HG03520 (cell line): ENCODE measurements around the gene TAOK2.
"Not testable (repeated sequence)": the region's sequence is repeated elsewhere in the genome, so short reads cannot be mapped to it uniquely, and the experiment has no call there.

ENCODE experiments used
- ATAC-seq: cut with Tn5 transposase; IDR thresholded peaks from one replicate; pipeline ENCODE4 v1.9.1; 2021; ENCODE audit warnings: mild to moderate bottlenecking, moderate library complexity; ENCODE audit not compliant: unreplicated experiment

TAOK2 gene

DNA sequence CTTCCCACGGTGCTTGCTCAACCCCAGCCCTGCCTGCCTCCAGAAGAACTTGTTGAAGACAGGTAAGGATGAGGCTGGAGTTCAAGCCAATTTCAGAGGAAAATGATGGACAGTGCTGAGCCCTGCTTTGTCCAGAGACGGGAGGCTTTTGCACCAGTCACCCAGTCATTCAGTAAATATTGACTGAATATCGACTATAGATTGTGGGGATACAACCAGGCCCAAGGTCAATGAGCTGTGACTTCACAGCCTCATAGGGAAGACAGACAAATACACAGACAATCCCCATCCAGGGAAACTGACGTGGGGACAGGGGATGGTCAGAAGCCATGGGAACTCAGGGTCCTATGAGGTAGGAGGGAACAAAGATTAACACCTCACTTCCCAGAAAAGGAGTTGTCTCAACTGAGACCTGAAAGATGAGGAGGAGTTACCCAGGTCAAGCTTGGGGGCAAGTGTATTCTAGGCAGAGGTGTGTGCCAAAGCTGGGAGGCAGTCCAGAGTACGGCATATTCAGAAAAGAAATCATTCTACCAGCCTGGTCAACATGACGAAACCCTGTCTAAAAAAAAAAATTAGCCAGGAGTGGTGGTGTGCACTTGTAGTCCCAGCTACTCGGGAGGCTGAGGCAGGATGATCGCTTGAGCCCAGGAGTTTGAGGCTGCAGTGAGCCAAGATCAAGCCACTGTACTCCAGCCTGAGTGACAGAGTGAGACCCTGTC is 43.0 kb downstream of the TAOK2 start:
- no peak for ATAC-seq

DNA sequence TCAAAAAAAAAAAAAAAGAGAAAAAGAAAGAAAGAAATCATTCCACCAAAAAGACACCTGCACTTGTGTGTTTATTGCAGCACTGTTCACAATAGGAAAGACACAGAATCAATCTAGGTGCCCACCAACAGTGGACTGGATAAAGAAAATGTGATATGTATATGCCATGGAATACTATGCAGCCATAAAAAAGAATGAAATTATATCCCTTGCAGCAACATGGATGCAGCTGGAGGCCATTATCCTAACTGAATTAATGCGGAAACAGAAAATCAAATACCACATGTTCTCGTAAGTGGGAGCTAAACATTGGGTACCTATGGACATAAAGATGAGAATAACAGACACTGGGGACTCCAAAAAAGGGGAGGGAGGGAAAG is 43.6 kb downstream of the TAOK2 start:
- no peak for ATAC-seq

DNA sequence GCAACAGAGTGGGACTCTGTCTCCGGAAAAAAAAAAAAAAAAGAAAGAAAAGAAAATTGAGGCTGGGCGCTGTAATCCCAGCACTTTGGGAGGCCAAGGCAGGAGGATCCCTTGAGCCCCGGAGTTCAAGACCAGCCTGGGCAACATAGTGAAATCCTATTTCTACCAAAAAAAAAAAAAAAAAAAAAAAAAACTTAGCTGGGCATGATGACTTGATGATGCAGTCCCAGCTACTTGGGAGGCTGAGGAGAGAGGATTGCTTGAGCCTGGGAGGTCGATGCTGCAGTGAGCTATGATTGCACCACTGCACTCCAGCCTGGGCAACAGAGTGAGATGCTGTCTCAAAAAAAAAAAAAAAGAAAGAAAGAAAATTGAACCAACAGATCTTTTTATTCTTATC is 44.3 kb downstream of the TAOK2 start:
- ATAC-seq, result not testable (repeated sequence)

DNA sequence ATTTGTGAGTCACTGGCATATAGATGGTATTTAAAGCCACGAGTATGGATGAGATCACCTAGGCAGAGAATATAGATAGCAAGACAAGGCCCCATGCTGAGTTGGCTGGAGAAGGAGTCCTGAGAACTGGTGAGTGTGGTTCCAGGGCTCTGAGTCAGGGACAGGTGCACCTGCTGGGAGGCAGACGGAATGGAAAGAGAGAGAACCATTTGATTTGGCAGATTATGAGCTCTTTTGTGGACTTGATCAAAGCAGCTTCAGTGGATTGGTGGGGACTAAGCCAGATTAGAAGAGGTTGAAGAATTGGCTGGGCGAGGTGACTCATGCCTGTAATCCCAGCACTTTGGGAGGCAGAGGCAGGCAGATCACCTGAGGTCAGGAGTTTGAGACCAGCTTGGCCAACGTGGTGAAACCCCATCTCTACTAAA is 45.1 kb downstream of the TAOK2 start:
- ATAC-seq, result no peak

DNA sequence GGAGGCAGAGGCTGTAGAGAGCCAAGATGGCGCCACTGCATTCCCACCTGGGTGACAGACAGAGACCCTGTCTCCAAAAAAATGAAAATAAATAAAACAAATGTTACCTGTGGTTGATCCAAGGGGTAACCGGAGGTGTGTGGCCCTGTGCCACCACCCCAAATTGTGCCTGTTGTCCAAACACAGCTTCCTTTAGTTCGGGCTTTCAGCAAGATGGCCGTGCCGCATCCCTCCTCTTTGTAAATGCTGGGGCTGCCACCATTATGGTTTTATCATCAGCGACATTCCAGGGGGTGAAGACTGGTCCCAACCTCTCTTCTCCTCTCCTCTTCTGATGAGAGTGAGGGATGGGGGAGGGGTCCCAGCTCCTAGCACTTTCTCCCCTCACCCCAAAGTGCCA is 49.2 kb downstream of the TAOK2 start, which contains the start of gene C16orf92:
Gene C16orf92, plus strand, starts transcription at position 312 of the 400 bp plus-strand sequence. CDS start 143 bp downstream, outside the sequence.
- no peak for ATAC-seq

DNA sequence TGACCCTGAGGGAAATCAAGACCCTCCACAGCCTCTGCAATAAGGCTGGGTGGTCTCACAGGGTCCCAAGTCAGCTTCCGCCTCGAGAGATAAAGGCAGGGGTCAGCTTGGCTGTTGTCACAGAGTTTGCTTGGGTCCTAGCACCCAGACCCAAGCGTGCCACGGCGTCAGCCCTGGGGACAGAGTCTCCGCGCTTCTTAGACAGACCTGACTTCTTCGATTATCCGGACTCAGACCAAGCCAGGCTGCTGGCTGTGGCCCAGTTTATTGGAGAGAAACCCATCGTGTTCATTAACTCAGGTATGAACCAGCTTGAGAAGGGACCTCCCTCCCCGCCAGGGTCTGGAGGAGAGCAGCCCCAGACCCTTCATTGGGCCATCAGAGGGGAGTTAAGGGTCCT is 49.9 kb downstream of the TAOK2 start:
- no peak for ATAC-seq

DNA sequence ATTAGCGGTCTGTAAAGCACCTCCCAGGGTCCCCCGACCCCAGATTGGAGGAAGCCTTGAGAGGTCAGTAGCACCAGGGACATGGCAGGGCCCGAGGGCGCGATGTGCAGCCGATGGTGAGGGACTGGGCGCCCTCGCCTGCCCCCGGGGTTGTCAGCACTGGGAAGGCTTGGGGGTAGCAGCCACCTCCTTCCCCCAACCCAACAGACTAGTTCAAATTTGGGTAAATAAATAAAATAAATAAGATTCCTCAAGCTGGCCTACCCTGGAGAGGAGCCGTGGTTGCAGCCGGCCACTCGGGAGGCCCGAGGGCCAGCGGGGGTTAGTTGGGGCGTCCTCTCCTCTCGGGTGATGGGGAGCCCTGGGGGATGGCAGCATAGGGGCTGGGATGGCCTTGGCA is 50.8 kb downstream of the TAOK2 start:
- ATAC-seq, result no peak

DNA sequence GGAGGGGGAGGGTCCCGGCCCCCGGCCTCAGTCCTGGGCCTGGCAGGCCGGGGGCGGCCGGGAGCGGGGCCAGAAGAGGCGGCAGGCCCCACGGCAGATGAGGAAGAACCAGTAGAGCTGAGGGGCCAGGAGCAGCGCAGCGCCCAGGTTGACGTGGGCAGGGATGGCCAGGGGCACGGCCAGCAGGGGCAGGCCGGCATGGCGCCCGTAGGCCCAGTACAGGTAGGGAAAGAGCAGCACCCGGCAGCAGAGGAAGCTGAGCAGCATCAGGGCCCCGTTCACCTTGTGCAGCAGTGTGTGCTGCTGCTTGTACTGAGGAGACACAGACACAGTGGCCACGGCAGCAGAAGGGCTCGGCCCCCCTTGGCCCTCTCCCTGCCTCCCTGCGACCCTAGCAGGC is 51.5 kb downstream of the TAOK2 start:
- ATAC-seq, result no peak

DNA sequence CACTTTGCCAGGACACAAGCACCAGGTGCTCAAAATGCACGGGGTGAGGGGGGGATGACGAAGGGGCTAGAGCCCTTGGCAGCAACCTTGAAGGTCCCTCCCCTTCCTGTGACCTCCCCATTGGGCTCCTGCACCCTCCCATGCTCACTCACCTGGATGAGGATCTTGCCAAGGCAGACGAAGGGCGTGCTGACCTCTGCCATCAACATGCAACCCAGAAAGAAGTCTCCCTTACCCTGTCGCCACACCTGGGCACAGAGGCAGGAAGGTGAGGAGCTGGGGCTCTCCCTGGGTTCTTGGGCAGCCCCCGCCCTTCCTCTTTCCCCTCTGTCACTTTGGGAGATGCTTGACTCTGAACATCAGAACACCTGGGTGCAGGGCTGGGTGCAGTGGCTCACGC is 51.9 kb downstream of the TAOK2 start:
- ATAC-seq, result no peak

DNA sequence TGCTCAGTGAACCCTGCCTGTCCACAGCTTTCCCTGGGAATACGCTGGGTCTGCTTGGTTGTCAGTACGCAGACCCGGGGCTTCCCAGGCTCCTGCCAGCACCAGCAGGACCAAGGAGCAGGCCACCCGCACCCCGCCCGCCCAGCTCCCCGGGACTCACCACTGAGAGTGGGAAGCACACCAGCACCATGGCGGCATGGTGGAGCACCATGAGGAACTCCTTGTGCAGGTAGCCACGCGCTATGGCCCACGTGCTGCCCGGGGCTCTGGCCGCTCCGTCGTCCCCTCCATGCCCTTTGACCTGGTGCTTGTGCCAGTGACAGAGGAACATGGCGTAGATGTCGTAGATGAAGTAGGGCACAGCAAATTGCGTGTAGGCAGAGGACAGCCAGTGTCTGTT is 52.8 kb downstream of the TAOK2 start:
- no peak for ATAC-seq

DNA sequence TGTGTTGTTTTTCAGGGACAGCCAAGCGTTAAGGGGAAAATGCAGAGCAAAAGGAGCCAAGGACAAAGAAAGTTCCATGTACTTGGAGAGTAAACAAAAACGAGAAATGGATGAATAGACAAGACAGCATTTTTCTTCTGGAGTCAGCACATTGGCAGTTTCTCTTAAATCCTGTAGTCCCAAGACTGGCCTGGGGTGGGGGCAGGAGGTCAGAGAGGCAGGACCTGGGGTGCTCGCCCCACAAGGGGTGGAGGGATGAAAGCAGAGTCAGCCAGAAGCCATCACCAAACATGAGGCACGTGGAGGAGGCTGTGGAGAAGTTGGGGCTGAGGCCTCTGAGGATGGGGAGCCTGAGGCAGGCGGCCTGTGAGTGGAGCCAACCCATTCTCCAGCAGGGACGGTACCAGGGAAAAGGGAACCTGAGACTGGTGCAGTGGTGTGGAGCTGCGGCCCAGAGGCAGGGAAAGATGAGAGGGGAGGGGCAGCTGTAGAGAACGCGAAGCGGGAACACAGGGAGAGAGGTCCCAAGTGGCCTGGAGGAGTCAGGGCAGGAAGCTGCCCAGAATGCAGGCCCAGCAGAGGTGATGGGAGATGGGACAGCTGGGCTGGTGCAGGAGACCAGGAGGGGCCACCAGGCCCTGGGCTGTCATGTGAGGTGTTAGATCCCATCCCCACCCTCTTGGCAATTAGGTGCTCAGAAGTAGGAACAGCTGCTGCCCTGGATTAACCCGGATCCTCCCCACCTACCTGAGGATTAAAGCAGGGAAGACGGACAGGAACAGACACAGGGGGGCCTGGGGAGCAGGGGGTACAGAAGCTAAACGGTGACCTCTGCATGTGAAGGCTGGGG is 54.1 kb downstream of the TAOK2 start:
- ATAC-seq, result no peak

DNA sequence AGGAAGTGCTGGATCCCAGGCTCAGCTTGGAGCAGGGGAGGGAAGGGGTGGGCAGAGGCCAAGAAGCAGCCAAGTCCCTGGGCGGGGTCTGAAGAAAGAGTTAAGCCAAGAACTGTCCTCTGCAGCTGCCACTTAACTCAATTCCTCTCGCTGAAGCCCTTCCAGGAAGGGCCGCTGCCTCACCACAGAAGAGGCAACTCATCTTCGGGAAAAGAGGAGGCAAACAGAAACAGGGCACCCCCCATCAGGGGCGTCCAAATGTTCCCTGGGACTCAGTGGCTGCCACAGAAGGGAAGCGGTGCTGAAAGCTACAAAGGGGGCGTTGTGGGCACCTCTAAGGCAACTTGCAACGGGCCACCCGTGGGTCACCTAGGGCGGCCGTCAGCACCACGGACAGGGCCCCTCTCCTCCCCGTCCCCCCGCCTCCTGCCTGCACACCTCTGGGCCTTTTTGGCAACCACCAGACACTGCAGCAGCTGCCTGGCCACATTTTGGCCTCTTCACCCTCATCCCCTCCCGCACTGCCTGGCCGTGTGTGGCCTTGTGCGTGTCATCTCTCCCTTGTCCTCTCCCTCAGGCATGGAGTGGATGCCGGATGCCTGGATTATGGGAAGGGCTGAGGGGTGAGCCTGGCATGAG is 54.9 kb downstream of the TAOK2 start:
- ATAC-seq, result no peak

DNA sequence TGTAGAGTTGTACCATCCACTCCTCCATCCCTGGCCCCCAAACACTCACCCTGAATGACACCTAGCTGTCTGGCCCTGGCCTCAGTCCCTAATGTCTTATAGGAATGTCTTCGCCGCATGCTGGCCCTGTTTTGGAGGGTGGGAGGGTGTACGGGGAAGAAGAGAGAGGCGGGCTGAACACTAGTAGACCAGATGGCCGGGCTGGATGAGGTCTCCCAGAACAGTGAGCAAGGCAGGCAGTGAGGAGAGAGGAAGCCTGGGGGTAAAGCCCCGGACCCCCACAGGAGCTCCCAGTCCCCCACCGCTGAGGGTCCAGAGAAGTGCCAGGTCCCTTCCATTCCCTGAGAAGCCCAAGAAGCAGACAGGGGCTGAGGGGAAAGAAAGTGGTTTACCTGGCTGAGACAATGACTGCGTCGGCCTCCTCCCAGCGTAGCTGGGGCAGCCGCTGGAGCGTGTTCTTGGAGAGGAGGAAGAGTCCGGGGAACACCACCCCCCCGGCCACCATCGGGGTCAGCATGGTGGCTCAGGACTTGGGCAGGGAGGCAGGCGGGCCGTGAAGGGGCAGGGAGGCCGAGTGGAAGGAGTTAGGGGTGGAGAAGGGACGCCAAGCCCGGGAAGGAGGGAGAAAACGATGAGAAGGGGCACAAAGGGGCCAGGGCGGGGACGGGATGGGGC is 56.5 kb downstream of the TAOK2 start:
- ATAC-seq, result no peak

DNA sequence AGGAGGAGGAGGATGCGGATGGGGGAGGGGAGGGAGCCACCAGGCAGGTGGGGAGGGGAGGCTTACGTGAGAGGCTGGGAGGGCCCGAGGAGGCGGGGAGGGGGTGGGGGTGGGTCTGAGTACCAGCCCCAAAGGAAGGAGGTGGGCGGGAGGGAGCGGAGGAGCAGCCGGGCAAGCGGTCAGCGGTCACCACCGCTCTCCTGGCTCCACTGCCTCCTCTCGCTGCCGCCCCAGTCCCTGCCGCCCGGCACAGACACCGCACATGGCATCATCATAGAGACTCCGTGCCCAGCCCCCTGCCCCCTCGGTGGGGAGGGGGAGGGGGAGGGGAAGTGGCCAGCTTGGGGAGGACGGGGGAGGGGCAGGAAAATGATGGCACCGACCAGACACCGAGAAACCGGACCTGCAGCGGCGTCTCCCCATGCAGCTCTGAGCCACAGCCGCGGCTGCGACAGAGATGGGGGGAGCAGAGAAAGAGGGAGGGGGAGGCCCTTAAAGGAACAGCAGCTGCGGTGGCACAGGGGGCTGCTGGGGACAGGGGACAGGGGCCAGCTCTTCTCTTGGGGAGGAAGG is 57.3 kb downstream of the TAOK2 start, which contains the start of gene TLCD3B:
Gene TLCD3B, minus strand, starts transcription at position 431 of the 573 bp plus-strand sequence. CDS start 744 bp downstream, outside the sequence.
- no peak for ATAC-seq

DNA sequence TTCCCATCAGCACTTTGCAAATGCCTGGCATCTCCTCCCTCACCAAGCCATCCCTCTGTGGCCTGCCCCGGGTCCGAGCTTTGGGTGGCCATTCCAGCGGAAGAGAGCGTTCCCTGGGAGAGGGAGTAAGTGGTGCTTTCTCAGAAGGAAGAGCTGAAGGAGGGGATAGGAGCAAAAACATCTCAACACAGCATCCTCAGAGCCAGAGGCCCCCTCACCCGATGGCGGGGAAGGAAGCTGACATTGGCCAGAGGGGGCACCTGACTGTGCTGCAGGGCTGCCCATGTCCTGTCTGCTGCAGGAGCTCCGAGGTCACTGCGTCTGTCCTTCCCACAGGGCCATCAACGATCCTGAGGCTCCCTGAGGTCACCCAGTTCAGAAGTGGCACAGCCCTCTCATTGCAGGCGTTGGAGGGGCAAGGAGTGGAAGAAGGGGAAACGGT is 57.8 kb downstream of the TAOK2 start:
- ATAC-seq, result no peak

DNA sequence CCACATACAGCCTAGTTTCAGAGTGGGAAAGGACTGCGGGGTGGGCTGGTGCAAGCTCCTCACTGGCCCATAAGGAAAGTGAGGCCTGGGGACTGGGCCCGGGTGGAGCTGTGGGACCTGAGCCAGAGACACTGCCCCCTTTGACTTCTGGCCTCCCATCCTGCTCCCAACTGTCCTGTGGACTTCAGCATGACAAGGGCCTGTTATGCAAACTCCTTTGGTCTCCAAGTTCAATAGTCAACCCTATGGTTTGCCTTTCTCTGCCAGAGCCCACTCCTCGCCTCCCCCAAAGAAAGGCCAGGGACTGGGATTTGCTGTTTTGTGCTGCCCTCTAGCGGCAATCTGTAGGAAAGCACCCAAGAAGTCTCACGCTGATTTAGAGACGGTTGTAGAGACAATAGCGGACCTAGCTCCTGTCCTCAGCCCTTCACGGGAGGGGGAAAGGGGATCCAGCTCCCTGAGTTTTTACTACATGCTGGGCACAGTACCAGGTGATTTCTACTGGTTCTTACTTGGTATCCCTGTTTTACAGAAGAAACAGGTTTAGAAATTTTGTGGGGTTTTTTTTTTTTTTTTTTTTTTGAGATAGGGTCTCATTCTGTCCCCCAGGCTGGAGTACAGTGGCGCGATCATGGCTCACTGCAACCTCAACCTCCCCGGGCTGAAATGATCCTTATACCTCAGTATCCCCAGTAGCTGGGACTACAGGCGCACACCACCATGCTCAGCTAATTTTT is 58.6 kb downstream of the TAOK2 start:
- ATAC-seq, result no peak

DNA sequence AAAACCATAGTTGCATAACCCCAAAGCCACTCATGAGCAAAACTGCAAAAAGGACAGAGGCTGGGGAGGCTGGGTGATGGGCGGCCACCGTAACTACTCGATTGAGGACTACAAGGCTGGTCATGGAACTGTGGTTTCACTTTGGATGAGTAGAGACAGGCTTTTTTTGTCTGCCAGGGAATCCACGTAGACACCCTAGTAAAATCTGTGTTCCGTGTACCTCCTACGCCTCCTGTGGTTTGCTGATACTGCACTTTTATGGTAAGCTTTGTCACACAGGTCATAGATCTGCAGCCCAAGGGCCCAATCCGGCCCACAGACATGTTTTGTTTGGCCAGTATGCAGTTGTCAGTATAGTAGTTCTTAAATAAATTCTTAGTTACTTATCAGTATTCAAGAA is 59.6 kb downstream of the TAOK2 start:
- no peak for ATAC-seq

DNA sequence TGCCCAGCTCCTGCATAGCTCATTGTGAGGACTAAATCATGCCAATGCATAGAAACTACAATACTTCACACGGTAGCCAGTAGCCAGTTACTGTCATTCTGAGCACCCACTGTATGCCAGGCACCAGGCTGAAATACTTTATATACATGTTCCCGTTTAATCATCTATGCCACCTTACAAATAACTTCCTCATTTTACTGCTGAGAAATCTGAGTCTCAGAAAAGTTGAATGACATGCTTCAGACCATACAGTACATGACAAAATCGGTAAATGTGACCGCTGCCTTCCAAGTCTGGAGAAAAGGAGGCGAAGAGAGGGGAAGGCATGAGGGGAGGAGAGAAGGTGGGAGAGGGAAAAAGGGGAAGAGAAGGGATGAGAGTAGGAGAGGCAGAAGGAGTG is 66.6 kb downstream of the TAOK2 start:
- ATAC-seq, result no peak

DNA sequence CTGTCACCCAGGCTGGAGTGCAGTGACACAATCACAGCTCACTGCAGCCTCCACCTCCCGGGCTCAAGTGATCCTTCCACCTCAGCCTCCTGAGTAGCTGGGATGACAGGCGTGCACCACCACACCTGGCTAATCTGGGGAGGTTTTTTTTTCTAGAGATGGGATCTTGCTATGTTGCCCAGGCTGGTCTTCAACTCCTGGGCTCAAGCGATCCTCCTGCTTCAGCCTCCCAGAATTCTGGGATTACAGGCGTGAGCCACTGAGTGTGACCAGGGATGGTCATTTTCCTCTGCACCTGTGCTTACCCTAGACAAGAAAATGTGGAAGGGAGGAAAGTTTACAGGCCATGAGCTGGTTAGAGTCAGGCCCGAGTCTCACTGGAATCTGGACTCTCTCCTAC is 67.0 kb downstream of the TAOK2 start:
- not testable (repeated sequence) for ATAC-seq

DNA sequence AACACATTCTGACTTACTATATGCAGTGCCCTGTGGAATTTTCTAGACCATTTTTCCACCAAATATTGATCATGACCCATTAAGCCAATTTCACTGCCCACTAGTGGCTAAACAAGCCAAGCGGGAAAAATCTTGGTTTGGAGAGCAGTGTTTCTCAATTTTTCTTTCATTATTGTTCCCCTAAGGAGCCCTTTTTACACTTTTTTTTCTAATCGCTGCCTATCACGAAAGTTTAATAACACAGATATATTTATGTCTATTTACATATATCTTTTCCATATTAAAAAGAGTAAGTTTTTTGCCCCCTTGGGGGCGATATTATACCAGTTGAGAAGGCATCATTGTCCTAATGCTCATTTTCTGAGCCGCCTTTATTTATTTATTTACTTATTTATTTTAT is 68.2 kb downstream of the TAOK2 start:
- ATAC-seq, result no peak
